Activated CD4-positive, alpha-beta T cell treated with anti-CD3 and anti-CD28 coated beads for 36 hours (primary cell): ENCODE results near the gene OR2A1. TPM values are rescaled to one million over a fixed set of nuclear protein-coding genes. Genes with fewer than 3 reads are reported as not detected.
"Not testable (repeated sequence)": the region's sequence is repeated elsewhere in the genome, so short reads cannot be mapped to it uniquely, and the experiment has no call there.

Experiments
- ATAC-seq: fragments of 200-7000 bp; cut with Tn5 transposase; one replicate; pipeline ENCODE4 v1.10.0; 2021; ENCODE audit warnings: mild to moderate bottlenecking, moderate library complexity
- CTCF ChIA-PET: fragments of 350-600 bp; sonication (Branson Sonifier 250); formaldehyde crosslinking; loops from one replicate; lab custom pipeline; 2021; ENCODE audit warnings: antibody characterized with exemption; lab: Charles Lee
- POLR2A ChIA-PET: fragments of 350-600 bp; sonication (Branson Sonifier 250); formaldehyde crosslinking; loops from one replicate; lab custom pipeline; 2021; ENCODE audit warnings: antibody characterized with exemption, inconsistent platforms; lab: Charles Lee
- DNase-seq: peaks from one replicate; pipeline ENCODE4 v3.0.0-alpha.2; 2020
- H3K27ac Mint-ChIP-seq: one replicate; pipeline ENCODE4 v1.8.0; 2021; ENCODE audit warnings: mixed read lengths
- H3K27me3 Mint-ChIP-seq: one replicate; pipeline ENCODE4 v1.8.0; 2021; ENCODE audit warnings: mixed read lengths
- H3K36me3 Mint-ChIP-seq: one replicate; pipeline ENCODE4 v1.8.0; 2021; ENCODE audit warnings: low read depth, mixed read lengths
- H3K4me1 Mint-ChIP-seq: one replicate; pipeline ENCODE4 v1.8.0; 2021; ENCODE audit warnings: mixed read lengths
- H3K4me3 Mint-ChIP-seq: one replicate; pipeline ENCODE4 v1.8.0; 2021; ENCODE audit warnings: mild to moderate bottlenecking, moderate library complexity, mixed read lengths
- H3K9me3 Mint-ChIP-seq: one replicate; pipeline ENCODE4 v1.8.0; 2021; ENCODE audit warnings: low read depth, mixed read lengths
- intact Hi-C, 2 experiments: fragments of 100-400 bp; cut with DNase I in 1 of 2; cut with micrococcal nuclease in 1 of 2; formaldehyde crosslinking; loops; one replicate each; pipeline versions ENCODE4 v1.14.2 to v1.15.1; 2022 to 2024; cut with DNase I, micrococcal nuclease
- total RNA-seq, 2 experiments: library from RNA; stranded (reverse); gene quantifications; one replicate each; pipeline ENCODE4 v1.2.3, GENCODE V29; 2021

Gene OR2A1
- total RNA-seq, 2 experiments from 2014 or later = not detected

DNA sequence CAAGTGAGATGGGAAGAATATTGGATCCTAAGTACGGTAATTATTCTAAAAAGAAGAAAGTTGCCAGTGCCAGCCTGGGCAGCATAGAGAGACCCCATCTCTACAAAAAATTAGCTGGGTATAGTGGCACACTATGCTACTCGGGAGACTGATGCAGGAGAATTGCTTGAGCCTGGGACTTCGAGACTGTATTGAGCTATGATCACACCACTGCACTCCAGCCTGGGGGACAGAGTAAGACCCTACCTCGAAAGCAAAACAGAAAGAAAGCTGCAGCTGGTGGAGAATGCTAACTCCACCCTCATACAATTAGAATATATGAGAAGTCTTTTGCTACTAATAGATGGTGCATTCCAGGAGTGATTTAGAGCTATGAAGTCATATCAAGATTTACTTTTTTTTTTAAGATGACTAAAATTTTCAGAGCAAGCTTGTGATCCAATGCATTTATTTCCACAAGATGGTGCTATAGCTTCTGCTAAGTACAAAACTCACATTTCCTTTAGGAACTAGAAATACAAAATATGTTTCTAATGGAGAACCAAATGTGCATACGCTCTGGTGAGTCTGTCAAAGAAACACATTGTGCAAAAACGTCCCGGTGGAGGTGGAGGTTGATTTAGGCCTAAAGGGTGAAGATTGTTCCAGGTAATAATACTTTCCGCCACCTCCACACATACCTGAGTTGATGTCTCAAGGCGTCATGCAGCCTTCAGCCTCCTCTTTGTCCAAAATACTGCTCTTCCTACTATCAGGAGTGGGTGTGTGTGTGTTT lies 19.2 kb downstream of the OR2A1 start:
- H3K27me3 Mint-ChIP-seq, H3K27ac Mint-ChIP-seq, POLR2A ChIA-PET, H3K4me3 Mint-ChIP-seq, H3K4me1 Mint-ChIP-seq, CTCF ChIA-PET, H3K9me3 Mint-ChIP-seq, H3K36me3 Mint-ChIP-seq, DNase-seq: not testable (repeated sequence)
- ATAC-seq = peak; percentile 92
- intact Hi-C loops = loop anchor here in 1 of 2 experiments (10.0 kb wide), 1 partner anchor 63 kb away; no protein-coding TSS in a partner anchor

GRCh38 chr7:144331996-144332288 lies 19.7 kb downstream of the OR2A1 start:
- H3K9me3 Mint-ChIP-seq, H3K36me3 Mint-ChIP-seq, H3K4me3 Mint-ChIP-seq, H3K4me1 Mint-ChIP-seq, ATAC-seq, H3K27me3 Mint-ChIP-seq, H3K27ac Mint-ChIP-seq, DNase-seq, CTCF ChIA-PET, POLR2A ChIA-PET: not testable (repeated sequence)
- intact Hi-C loops = loop anchor here in 1 of 2 experiments (10.0 kb wide), 1 partner anchor 63 kb away; no protein-coding TSS in a partner anchor

- peak; percentile 89 for ATAC-seq
- intact Hi-C loops = not testable (repeated sequence)
These were observed 36.4 kb downstream of the OR2A1 start for GRCh38 chr7:144348625-144349024.

DNA sequence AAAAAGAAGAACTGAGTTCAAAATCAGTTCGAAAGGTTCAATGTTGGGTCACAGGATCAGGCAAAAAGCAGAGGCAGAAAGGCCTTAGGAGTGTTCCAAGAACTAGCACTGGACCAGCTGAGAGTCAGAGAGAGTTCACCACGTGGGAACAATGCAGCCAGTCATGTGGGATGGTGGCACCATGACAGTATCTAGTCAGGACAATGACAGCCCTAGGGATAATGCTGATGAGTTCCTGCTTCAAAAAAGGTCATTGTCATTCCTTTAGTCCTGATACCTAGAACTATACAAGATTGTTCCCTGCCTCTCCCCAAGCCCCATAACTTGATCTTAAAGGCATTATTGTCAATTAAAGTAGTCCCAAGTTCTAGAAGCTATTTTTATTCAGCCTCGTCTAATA lies 39.4 kb downstream of the OR2A1 start:
- ATAC-seq, H3K4me3 Mint-ChIP-seq, H3K27me3 Mint-ChIP-seq, DNase-seq, CTCF ChIA-PET, H3K4me1 Mint-ChIP-seq, H3K27ac Mint-ChIP-seq, H3K36me3 Mint-ChIP-seq, POLR2A ChIA-PET, H3K9me3 Mint-ChIP-seq, intact Hi-C loops: not testable (repeated sequence)

More at GRCh38 chr7:144348625-144349024, 36.4 kb downstream of the OR2A1 start:
- H3K27ac Mint-ChIP-seq, POLR2A ChIA-PET, H3K36me3 Mint-ChIP-seq, H3K9me3 Mint-ChIP-seq, H3K4me1 Mint-ChIP-seq, H3K4me3 Mint-ChIP-seq, H3K27me3 Mint-ChIP-seq, CTCF ChIA-PET, DNase-seq: not testable (repeated sequence)

- H3K36me3 Mint-ChIP-seq, intact Hi-C loops, DNase-seq, POLR2A ChIA-PET, H3K9me3 Mint-ChIP-seq, CTCF ChIA-PET, H3K4me1 Mint-ChIP-seq, H3K27me3 Mint-ChIP-seq: not testable (repeated sequence)
- ATAC-seq = peak; percentile 79
- H3K4me3 Mint-ChIP-seq = peak within 1 kb of the TSS; percentile 80
- H3K27ac Mint-ChIP-seq = peak within 1 kb of the TSS; percentile 91
These were observed 43.1 kb downstream of the OR2A1 start, which contains the start of gene ARHGEF5 for GRCh38 chr7:144355176-144355822. TSS of gene ARHGEF5 (plus strand) at chr7:144355402. CDS start at chr7:144362670, 7,268 bp downstream.

GRCh38 chr7:144356185-144356584 lies 44.0 kb downstream of the OR2A1 start:
- intact Hi-C loops, H3K36me3 Mint-ChIP-seq, ATAC-seq, H3K4me3 Mint-ChIP-seq, CTCF ChIA-PET, DNase-seq, H3K27me3 Mint-ChIP-seq, H3K9me3 Mint-ChIP-seq, POLR2A ChIA-PET, H3K4me1 Mint-ChIP-seq, H3K27ac Mint-ChIP-seq: not testable (repeated sequence)

- H3K9me3 Mint-ChIP-seq, CTCF ChIA-PET, H3K36me3 Mint-ChIP-seq, H3K4me1 Mint-ChIP-seq, H3K4me3 Mint-ChIP-seq, ATAC-seq, H3K27ac Mint-ChIP-seq, intact Hi-C loops, H3K27me3 Mint-ChIP-seq, POLR2A ChIA-PET, DNase-seq: not testable (repeated sequence)
These were observed 44.6 kb downstream of the OR2A1 start for GRCh38 chr7:144356860-144357259.

- H3K9me3 Mint-ChIP-seq, ATAC-seq, intact Hi-C loops, H3K27ac Mint-ChIP-seq, POLR2A ChIA-PET, H3K27me3 Mint-ChIP-seq, H3K4me1 Mint-ChIP-seq, CTCF ChIA-PET, H3K36me3 Mint-ChIP-seq, DNase-seq, H3K4me3 Mint-ChIP-seq: not testable (repeated sequence)
These were observed 49.8 kb downstream of the OR2A1 start for GRCh38 chr7:144362061-144362460.

GRCh38 chr7:144365523-144365922 lies 53.3 kb downstream of the OR2A1 start:
- POLR2A ChIA-PET, H3K4me1 Mint-ChIP-seq, CTCF ChIA-PET: not testable (repeated sequence)

DNA sequence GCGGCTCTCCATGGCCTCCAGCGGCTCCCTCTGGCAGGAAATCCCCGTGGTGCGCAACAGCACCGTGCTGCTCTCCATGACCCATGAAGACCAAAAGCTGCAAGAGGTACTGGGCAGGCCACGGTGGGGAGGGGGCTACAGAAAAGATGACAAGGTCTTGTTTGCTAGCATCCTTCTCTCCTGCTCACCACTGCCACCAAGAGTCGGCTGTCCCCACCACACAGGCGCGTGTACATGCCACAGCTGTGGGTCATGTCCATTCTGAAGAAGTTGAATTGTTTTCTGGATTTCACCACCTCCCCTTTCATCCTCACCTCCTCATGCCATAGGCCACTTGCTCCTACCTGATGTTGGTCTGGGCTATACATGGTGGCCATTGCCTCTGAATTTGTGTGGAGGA lies 55.0 kb downstream of the OR2A1 start:
- H3K4me3 Mint-ChIP-seq, H3K27me3 Mint-ChIP-seq, H3K27ac Mint-ChIP-seq, H3K4me1 Mint-ChIP-seq, DNase-seq, H3K36me3 Mint-ChIP-seq, intact Hi-C loops, POLR2A ChIA-PET, CTCF ChIA-PET, H3K9me3 Mint-ChIP-seq, ATAC-seq: not testable (repeated sequence)

More at GRCh38 chr7:144365523-144365922, 53.3 kb downstream of the OR2A1 start:
- H3K27ac Mint-ChIP-seq, H3K9me3 Mint-ChIP-seq, H3K4me3 Mint-ChIP-seq, H3K27me3 Mint-ChIP-seq, ATAC-seq, H3K36me3 Mint-ChIP-seq, intact Hi-C loops, DNase-seq: not testable (repeated sequence)

DNA sequence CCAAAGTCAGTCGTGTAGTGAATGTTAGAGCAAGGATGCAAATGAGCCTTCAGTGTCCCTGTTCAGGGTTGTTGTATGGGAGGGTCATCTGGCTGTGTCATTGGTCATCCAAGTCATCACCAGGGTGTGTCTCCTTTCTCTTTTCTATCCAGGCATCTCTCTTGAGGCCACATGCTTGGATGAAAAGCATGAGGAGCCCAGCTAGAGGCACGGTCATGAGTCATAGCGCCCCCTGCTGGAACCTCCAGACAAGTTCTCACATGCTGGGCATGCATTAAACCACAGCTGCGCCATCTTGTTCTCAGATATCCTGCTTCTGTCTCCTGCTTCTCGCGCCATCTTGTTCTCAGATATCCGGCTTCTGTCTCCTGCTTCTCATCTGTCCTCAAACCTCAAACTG lies 57.0 kb downstream of the OR2A1 start:
- H3K4me3 Mint-ChIP-seq, H3K9me3 Mint-ChIP-seq, H3K4me1 Mint-ChIP-seq, H3K36me3 Mint-ChIP-seq, H3K27ac Mint-ChIP-seq, H3K27me3 Mint-ChIP-seq, CTCF ChIA-PET, DNase-seq, intact Hi-C loops, POLR2A ChIA-PET: not testable (repeated sequence)
- peak; percentile 71 for ATAC-seq
